ES-I3 (cell line): ENCODE measurements around the gene NGLY1.

Experiments
- H3K36me3 ChIP-seq: 2 replicates; pipeline ENCODE4 v1.6.1; 2013; ENCODE audit warnings: mild to moderate bottlenecking, low read length, control low read depth, moderate library complexity; ENCODE audit not compliant: insufficient read depth
- H3K4me1 ChIP-seq: 2 replicates; pipeline ENCODE4 v1.6.1; 2013; ENCODE audit warnings: mild to moderate bottlenecking, control low read depth, low read length; ENCODE audit not compliant: insufficient read depth
- H3K9ac ChIP-seq: 2 replicates; pipeline ENCODE4 v1.6.1; 2013; ENCODE audit warnings: low read depth, mild to moderate bottlenecking, low read length, moderate library complexity
- H3K9me3 ChIP-seq: 2 replicates; pipeline ENCODE4 v1.6.1; 2013; ENCODE audit warnings: mild to moderate bottlenecking, low read length, moderate library complexity; ENCODE audit not compliant: control insufficient read depth, insufficient read depth

The NGLY1 gene

GRCh38 chr3:25751725-25752124 is 31.5 kb downstream of the NGLY1 start:
- Histone ChIP-seq H3K4me1 (0 out of 2 replicates have a peak, but pooled peaks cover 3% of the 10 kb centered on the region), H3K9ac (no peak overlapping the region), H3K36me3 (0 out of 2 replicates have a peak, but pooled peaks cover 2% of the 10 kb centered on the region), H3K9me3 (no peaks in the 10 kb centered on the region)

- no peak overlapping the region for H3K9ac ChIP-seq
- 0 out of 2 replicates have a peak, but pooled peaks cover 3% of the 10 kb centered on the region for H3K4me1 ChIP-seq
- no peaks in the 10 kb centered on the region for H3K9me3 ChIP-seq
- 0 out of 2 replicates have a peak, but pooled peaks cover 2% of the 10 kb centered on the region for H3K36me3 ChIP-seq
Observed at GRCh38 chr3:25751048-25751447, 32.2 kb downstream of the NGLY1 start.

- Histone ChIP-seq H3K4me1 (0 out of 2 replicates have a peak, but pooled peaks cover 3% of the 10 kb centered on the region), H3K9ac (no peak overlapping the region), H3K36me3 (peaks cover 7% of the 10 kb centered on the region; the same call in 1 of the 2 replicates), H3K9me3 (no peaks in the 10 kb centered on the region)
Observed at GRCh38 chr3:25749031-25749581, 34.1 kb downstream of the NGLY1 start.

- Histone ChIP-seq H3K36me3 (peaks cover 7% of the 10 kb centered on the region; the same call in 1 of the 2 replicates), H3K9me3 (no peaks in the 10 kb centered on the region), H3K4me1 (0 out of 2 replicates have a peak, but pooled peaks cover 3% of the 10 kb centered on the region), H3K9ac (no peak overlapping the region)
Observed at GRCh38 chr3:25748189-25748588, 35.1 kb downstream of the NGLY1 start.

- Histone ChIP-seq H3K9me3 (no peaks in the 10 kb centered on the region), H3K9ac (no peak overlapping the region), H3K36me3 (peaks cover 7% of the 10 kb centered on the region; the same call in 1 of the 2 replicates), H3K4me1 (0 out of 2 replicates have a peak, but pooled peaks cover 3% of the 10 kb centered on the region)
Observed at GRCh38 chr3:25747033-25747432, 36.2 kb downstream of the NGLY1 start.

- Histone ChIP-seq H3K9ac (no peak overlapping the region), H3K4me1 (0 out of 2 replicates have a peak, but pooled peaks cover 3% of the 10 kb centered on the region), H3K36me3 (peaks cover 4% of the 10 kb centered on the region; the same call in 1 of the 2 replicates), H3K9me3 (no peaks in the 10 kb centered on the region)
Observed at GRCh38 chr3:25744470-25744869, 38.8 kb downstream of the NGLY1 start.

- H3K9ac ChIP-seq: no peak overlapping the region
- H3K9me3 ChIP-seq: no peaks in the 10 kb centered on the region
- no peaks in the 10 kb centered on the region for H3K4me1 ChIP-seq
- peaks cover 5% of the 10 kb centered on the region; the same call in 1 of the 2 replicates for H3K36me3 ChIP-seq
Observed at GRCh38 chr3:25728101-25728500, 55.1 kb downstream of the NGLY1 start.

- Histone ChIP-seq H3K9me3 (no peaks in the 10 kb centered on the region), H3K36me3 (peaks cover 5% of the 10 kb centered on the region; the same call in 1 of the 2 replicates), H3K4me1 (no peaks in the 10 kb centered on the region), H3K9ac (no peak overlapping the region)
Observed at GRCh38 chr3:25727316-25727715, 55.9 kb downstream of the NGLY1 start.

- no peak overlapping the region for H3K9ac ChIP-seq
- no peaks in the 10 kb centered on the region for H3K4me1 ChIP-seq
- H3K36me3 ChIP-seq: peaks cover 5% of the 10 kb centered on the region; the same call in 1 of the 2 replicates
- H3K9me3 ChIP-seq: no peaks in the 10 kb centered on the region
Observed at GRCh38 chr3:25725810-25726209, 57.4 kb downstream of the NGLY1 start.

GRCh38 chr3:25724948-25725645 is 58.1 kb downstream of the NGLY1 start:
- Histone ChIP-seq H3K4me1 (no peaks in the 10 kb centered on the region), H3K9ac (no peak overlapping the region), H3K36me3 (peaks cover 5% of the 10 kb centered on the region; the same call in 1 of the 2 replicates), H3K9me3 (no peaks in the 10 kb centered on the region)

GRCh38 chr3:25723802-25724201 is 59.4 kb downstream of the NGLY1 start:
- H3K9ac ChIP-seq: no peak overlapping the region
- no peaks in the 10 kb centered on the region for H3K4me1 ChIP-seq
- H3K36me3 ChIP-seq: peaks cover 5% of the 10 kb centered on the region; the same call in 1 of the 2 replicates

GRCh38 chr3:25719321-25719720 is 63.9 kb downstream of the NGLY1 start:
- Histone ChIP-seq H3K4me1 (no peaks in the 10 kb centered on the region), H3K9ac (no peak overlapping the region), H3K36me3 (no peaks in the 10 kb centered on the region), H3K9me3 (no peaks in the 10 kb centered on the region)

More at GRCh38 chr3:25723802-25724201, 59.4 kb downstream of the NGLY1 start:
- H3K9me3 ChIP-seq: no peaks in the 10 kb centered on the region

- Histone ChIP-seq H3K36me3 (no peaks in the 10 kb centered on the region), H3K9me3 (no peaks in the 10 kb centered on the region), H3K9ac (no peak overlapping the region), H3K4me1 (0 out of 2 replicates have a peak, but pooled peaks cover 2% of the 10 kb centered on the region)
Observed at GRCh38 chr3:25713341-25713985, 69.8 kb downstream of the NGLY1 start.

GRCh38 chr3:25711090-25711489 is 72.2 kb downstream of the NGLY1 start:
- Histone ChIP-seq H3K4me1 (0 out of 2 replicates have a peak, but pooled peaks cover 5% of the 10 kb centered on the region), H3K9ac (no peak overlapping the region), H3K36me3 (no peaks in the 10 kb centered on the region)

More at GRCh38 chr3:25711090-25711489, 72.2 kb downstream of the NGLY1 start:
- no peaks in the 10 kb centered on the region for H3K9me3 ChIP-seq
